EH (cell line): ENCODE results near the gene SEZ6.

Source experiments
- DNase-seq: peaks from one replicate; pipeline ENCODE4 v3.0.0-alpha.2; 2015; ENCODE audit warnings: low read depth

Gene SEZ6

GRCh38 chr17:29003289-29003688 lies 2.5 kb downstream of the SEZ6 start:
- DNase-seq, result no peak

DNA sequence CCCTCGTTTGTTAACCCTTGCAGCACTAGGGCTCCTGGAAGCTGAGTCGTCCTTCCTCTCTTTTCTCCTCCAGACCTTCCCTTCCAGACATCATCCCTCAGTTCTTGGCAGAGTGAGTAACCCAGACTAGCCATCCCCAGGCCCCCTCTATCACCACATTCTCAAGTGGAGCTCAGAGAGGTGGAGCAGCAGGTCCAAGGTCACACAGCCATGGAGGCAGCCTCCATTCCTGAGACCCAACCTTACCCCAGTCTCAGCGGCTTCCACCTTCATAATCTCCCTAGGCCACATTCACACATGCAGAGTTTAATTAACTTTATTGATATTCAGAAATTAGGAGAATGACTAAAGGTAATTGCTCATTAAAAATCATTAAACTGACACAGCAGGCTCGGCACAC lies 3.0 kb downstream of the SEZ6 start:
- no peak for DNase-seq

GRCh38 chr17:29000973-29001372 lies 4.9 kb downstream of the SEZ6 start:
- no peak for DNase-seq

GRCh38 chr17:28999206-28999605 lies 6.6 kb downstream of the SEZ6 start:
- no peak for DNase-seq

- no peak for DNase-seq
Observed at GRCh38 chr17:28997806-28998205, 8.0 kb downstream of the SEZ6 start.

GRCh38 chr17:28996554-28997096 lies 9.2 kb downstream of the SEZ6 start:
- no peak for DNase-seq

GRCh38 chr17:28993645-28994426 lies 12.0 kb downstream of the SEZ6 start:
- DNase-seq, result no peak

GRCh38 chr17:28992625-28993600 lies 12.9 kb downstream of the SEZ6 start:
- no peak for DNase-seq

- no peak for DNase-seq
Observed at GRCh38 chr17:28992185-28992584, 13.6 kb downstream of the SEZ6 start.

GRCh38 chr17:28991779-28992178 lies 14.1 kb downstream of the SEZ6 start:
- DNase-seq, result no peak

GRCh38 chr17:28989028-28989427 lies 16.8 kb downstream of the SEZ6 start:
- no peak for DNase-seq

- no peak for DNase-seq
Observed at GRCh38 chr17:28988475-28988874, 17.4 kb downstream of the SEZ6 start.

DNA sequence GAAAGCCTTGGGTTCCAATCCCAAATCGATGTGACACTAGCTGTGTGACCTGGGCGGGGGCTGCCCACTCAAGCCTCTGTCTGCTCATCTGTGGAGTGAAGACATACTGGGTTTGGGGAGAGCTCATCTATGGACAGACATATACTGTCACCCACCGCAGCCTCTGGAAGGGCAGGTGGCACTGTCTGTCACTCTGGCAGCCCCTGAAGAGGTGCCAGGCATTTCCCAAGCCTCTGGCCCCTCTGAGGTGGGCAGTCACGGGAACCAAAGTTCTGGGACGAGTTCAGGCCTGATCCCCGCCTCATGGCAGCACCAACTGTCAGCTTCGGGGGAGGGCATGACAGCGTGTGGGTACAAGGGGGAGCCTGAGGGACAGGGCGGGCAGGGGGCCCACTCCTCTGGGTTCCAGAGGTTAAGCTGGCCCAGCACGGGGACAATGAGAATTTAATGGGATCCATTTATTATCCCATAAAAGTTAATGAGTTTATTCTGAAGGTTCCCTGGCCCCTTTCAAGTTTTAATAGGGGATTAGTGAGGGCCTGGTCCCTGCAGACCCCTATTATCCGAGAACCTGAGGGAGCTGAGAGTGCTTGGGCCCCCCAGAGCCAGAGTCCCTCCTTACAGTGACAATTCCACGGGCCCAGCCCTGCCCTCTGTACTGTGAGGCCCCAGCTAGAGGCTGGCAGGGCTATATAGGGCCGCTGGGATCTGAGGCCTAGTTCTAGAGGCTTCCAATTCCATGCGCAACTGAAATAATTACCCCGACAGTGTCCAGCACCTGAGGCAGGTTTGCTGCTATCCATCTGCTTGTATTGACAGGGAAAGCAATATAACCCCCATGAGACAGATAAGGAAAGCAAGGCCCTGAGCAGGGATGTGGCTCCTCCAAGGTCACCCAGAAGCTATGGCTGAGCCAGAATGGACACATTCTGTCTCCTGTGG lies 18.8 kb downstream of the SEZ6 start:
- DNase-seq, result no peak

DNA sequence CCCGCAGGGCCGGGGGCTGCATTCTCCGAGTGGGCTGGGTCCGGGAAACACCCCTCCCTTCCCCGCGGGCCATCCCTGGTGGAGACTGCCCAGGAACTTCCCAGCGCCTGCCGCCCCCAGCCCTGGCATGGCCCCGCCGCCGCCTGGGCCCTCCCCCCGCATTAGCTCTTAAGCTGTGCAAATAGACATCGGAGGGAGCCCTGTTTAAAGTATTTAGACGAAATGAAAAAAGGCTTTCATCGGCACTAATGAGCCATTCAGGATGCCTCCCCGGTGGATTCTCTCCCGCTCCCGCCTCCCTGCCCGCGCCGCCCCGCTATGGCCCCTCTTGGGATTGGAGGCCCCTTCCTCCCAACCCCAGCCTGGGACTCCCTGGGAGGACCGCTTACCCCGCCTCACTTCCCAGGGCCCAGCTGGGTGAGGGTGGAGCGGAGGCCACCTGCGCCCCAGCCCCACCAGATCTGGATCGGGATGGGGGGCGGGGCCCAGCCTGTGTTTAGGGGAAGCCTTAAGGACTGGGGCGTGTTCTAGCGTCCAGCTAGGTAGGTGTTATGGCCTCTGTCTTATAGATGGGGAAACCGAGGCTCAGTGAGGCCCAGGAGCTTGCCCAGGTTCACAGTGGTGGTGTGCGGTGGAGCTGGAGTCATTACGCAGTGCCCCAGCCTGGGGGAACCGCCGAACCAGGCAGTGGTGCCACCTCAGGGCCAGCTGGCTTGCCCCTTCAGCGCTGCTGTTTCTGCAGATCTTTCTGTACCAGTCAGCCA lies 19.7 kb downstream of the SEZ6 start:
- DNase-seq, result no peak

GRCh38 chr17:28983286-28984230 lies 22.3 kb downstream of the SEZ6 start:
- peak; percentile 25 for DNase-seq

DNA sequence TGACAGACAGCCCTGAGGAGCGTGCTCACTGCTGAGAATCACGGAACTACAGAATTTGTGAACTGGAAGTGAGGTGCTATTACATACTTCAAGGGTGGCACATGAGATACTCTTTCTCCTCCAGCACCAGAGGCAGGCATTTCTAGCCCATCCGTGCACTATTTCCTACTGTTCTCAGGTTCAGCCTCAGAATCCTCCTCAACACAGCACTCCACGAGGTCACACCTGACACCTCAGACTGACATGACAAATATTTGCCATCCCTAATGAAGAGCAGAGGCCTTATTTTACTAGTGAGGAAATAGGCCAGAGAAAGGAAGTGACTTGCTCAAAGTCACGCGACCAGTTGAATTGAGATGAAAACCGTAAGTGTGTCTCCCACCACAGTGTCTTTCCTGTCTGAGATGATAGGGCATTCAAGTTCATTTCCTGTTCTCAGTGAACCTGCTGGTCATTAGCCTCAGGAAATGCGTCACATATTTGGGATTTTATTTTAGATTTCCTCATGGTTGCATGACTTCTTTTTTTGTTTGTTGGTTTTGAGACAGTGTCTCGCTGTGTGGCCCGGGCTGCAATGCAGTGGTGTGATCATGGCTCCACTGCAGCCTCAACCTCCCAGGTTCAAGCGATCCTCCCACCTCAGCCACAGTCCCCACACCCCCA lies 23.6 kb downstream of the SEZ6 start:
- DNase-seq, result peak; percentile 73

- no peak for DNase-seq
Observed at GRCh38 chr17:28978356-28978964, 27.4 kb downstream of the SEZ6 start.

DNA sequence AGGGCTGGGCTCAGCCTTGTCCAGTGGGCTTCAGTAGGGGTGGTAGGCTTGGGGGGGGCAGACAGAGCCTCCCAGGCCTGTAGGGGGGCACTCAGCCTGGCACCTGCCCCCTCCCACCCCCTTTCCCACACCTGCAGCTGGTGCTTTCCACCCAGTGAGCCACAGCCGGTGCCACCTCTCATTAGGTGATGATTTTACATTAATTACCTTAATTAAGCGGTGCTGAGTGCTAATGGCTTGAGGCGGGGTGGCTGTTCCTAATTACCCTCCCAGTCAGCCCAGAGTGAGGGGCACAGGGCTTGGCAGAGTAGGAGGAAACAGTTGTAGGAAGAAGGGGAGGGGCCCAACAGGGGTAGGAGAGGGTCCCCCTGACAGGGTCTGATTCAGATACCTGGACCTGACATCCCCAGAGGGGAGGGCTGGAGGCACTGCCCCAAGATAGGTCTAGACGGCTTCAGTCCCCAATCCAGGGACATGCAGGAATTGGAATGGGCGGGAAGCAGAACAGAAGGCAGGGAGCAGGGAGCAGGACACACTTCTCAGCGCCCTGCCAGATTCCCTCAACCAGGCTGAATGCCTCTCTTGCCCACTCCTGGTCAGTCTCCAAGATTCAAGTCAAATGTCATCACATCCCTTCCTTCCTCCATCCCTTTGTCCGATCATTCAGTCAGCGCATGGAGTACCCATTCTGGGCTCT lies 28.0 kb downstream of the SEZ6 start:
- DNase-seq, result no peak
